T-helper 17 cell (primary cell): ENCODE measurements around the gene PWP1. TPM values are rescaled to one million over a fixed set of nuclear protein-coding genes. Genes with fewer than 3 reads are reported as not detected.

Experiments
- total RNA-seq, 4 donors: library from RNA in 2 of 4; stranded (reverse) in 2 of 4; gene quantifications; one replicate each; pipeline ENCODE4 v1.2.3 and lab custom pipeline; 2022 to 2026

The PWP1 gene
- total RNA-seq, 2 donors from 2014 or later, result 24.8 to 26.9 TPM

Other genes starting within 250 kb of the PWP1 start
- gene PRDM4, start 75.3 kb downstream of the PWP1 start, total RNA-seq, result 10 to 100 TPM; 39.7 to 42.1 TPM
- not detected for gene ASCL4, start 88.9 kb downstream of the PWP1 start, total RNA-seq